ENCODE measurements around the gene PA2G4.
"Not testable (repeated sequence)": the region's sequence is repeated elsewhere in the genome, so short reads cannot be mapped to it uniquely, and the experiment has no call there.

The PA2G4 gene

DNA sequence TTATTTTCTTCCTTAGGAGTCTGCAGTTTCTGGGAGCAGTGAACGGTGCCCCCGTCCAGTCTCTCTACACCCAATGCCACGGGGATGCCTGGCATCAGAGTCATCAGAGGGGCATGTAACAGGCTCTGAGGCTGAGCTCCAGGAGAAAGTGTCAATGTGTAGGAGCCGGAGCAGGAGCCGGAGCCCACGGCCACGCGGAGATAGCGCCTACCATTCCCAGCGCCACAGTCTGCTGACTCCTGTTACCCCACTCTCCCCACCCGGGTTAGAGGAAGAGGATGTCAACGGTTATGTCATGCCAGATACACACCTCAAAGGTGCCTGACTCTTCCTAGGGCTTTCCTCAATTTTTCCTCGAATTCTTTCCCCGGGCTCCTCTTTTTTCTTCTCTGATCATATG, 3.3 kb upstream of the PA2G4 start:
- no peak for DNase-seq

DNA sequence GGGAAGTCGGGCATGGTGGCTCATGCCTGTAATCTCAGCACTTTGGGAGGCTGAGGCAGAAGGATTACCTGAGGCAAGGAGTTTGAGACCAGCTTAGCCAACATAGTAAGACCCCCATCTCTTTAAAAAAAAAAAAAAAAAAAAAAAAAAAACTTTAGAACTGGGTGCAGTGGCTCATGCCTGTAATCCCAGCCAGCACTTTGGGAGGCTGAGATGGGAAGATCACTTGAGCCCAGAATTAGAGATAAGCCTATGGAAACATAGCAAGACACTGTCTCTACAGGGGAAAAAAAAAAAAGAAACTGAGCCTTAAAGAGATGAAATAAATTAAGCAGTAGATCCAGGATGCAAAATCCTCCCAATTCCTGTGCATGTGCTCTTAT, 1.7 kb upstream of the PA2G4 start:
- DNase-seq, result no peak

- no peak for DNase-seq
Observed at GRCh38 chr12:56103066-56103711, 1.2 kb upstream of the PA2G4 start.

DNA sequence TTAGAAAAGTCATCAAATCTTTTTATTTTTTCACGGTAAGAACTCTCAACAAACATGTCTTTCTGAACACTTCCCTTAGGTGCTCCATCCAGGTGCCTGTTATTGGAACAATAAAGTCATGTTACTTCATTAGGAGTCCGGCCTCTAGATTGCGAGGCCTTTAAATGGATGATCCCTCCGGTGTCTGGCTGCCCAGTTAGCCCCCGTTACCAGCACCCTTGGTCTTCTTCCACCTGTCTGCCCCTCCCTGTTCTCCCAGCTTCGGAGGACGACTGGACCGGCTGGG, 593 bp upstream of the PA2G4 start:
- DNase-seq, result no peak

DNA sequence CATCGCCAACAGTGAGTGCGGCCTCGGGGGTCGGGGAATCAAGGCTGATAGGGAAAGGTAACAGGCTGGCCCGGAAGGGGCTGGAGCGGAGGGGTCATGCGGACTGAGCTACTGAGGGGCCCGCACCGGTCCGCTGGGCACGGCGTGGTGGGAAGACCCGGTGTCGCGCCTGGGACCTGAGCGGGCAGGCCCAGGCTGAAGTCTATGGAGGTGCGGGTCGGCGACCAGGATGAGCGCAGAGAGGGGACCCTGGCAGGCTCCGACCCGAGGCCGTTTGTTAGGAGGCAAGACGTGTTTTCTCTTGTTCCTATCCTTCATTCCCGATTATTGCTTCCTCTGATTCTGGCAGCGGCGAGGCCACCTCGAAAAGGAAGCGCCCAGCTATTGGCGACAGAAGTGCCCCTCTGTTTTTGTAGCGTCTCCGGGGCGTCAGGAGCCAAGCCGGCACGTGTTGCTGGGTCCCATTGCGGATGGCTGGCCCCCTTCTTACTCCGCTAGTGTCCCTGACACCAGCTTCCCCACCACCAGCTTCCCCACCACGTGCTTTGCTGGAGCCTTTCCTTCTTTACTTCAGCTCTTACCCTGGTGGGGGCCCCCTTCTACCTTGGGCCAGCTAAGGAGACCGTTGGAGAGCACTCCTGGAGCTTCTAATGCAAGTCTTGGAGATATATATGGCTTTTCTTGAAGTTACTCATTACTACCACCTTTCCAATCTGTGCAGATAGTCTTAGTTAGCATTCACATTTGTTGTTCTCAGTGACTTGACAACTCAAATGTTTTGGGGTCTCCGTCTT, 653 bp downstream of the PA2G4 start:
- peak in 1 of 2 donors; percentile 46 for DNase-seq

- no peak for DNase-seq
Observed at GRCh38 chr12:56105609-56105902, 1.2 kb downstream of the PA2G4 start.

GRCh38 chr12:56107242-56107641, 2.9 kb downstream of the PA2G4 start:
- DNase-seq, result no peak

DNA sequence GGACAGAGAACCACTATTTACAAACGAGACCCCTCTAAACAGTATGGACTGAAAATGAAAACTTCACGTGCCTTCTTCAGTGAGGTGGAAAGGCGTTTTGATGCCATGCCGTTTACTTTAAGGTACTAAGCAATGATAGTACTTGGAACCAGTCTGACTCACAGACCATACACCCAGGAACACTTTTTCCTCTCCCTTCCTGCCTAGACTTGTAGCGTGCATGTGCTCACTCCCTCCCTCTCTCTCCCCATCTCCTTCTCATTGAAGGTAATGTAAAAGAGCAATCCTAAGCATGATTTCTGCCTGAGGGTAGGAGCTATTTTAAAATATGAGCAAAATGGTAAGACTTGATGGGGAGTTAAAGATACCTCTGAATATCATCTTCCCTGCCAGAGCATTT, 6.2 kb downstream of the PA2G4 start:
- DNase-seq, result no peak

- DNase-seq, result no peak
Observed at GRCh38 chr12:56114084-56114483, 9.7 kb downstream of the PA2G4 start.

DNA sequence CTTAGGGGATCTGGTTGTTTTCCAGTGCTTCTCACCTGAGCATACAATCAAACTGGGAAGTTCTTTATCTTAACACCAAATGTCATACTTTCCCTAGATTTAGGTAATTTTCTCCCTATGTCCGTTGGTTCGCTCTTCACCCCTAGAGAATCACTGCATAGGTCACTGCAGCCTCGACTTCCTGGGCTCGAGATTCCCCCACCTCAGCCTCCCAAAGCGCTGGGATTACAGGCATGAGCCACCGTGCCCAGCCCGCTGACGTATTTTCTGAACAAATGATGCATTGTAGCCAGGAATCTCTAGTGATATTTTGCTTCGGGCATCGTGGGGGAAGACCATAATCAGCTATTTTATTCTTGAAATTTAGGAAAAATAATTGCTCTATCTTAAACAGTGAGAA, 11.0 kb downstream of the PA2G4 start:
- DNase-seq, result no peak

DNA sequence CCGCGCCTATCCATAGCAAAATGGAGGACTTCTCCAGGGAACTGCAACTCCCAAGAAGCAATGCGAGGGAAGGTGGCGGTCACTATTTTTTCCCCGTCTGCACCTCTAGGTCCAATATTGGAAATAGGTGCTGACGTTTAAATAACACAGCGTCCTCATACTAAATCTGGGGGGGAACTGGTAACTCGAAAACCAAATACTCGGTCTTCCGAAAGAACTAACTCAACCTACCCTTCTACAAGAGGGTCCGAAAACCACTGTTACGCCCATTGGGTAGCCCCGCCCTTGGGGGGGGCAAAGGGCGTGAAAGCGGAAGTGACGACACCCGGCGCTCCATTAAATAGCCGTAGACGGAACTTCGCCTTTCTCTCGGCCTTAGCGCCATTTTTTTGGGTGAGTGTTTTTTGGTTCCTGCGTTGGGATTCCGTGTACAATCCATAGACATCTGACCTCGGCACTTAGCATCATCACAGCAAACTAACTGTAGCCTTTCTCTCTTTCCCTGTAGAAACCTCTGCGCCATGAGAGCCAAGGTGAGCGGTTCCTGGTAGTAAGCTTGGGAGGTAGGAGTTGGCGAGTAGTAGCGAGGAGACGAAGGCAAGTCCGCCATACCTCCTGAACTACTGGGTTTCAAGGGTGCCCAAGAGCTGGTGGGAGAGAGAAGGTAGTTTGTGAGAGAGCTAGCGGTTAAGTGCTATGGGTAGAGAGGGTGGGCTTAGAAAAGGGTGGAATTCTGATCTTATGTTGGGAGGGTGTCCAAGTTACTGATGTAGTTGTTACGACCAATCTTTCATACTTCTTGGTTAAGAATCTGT, 12.1 kb downstream of the PA2G4 start, which contains the start of gene RPL41:
TSS of gene RPL41 (plus strand) at position 367 of the 815 bp plus-strand sequence.
- DNase-seq, result peak; percentile 97

DNA sequence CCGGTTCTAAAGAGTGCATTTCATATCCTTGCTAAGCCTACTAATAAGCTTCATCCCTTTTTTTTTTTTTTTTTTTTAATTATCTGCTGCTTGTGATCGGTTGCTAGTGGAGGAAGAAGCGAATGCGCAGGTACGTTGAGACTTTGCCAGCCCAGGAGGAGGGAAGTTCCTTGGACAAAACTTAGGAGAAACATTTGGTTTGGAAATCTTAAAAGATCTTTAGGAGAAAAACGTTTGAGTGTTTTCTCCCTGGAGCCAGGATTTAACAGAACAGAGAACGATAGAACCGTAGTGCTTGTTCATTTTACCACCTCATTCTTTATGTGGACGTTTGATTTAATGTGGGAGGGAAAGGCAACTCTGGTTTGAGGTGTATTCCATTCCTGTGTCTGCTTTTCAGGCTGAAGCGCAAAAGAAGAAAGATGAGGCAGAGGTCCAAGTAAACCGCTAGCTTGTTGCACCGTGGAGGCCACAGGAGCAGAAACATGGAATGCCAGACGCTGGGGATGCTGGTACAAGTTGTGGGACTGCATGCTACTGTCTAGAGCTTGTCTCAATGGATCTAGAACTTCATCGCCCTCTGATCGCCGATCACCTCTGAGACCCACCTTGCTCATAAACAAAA, 12.8 kb downstream of the PA2G4 start:
- not testable (repeated sequence) for DNase-seq

DNA sequence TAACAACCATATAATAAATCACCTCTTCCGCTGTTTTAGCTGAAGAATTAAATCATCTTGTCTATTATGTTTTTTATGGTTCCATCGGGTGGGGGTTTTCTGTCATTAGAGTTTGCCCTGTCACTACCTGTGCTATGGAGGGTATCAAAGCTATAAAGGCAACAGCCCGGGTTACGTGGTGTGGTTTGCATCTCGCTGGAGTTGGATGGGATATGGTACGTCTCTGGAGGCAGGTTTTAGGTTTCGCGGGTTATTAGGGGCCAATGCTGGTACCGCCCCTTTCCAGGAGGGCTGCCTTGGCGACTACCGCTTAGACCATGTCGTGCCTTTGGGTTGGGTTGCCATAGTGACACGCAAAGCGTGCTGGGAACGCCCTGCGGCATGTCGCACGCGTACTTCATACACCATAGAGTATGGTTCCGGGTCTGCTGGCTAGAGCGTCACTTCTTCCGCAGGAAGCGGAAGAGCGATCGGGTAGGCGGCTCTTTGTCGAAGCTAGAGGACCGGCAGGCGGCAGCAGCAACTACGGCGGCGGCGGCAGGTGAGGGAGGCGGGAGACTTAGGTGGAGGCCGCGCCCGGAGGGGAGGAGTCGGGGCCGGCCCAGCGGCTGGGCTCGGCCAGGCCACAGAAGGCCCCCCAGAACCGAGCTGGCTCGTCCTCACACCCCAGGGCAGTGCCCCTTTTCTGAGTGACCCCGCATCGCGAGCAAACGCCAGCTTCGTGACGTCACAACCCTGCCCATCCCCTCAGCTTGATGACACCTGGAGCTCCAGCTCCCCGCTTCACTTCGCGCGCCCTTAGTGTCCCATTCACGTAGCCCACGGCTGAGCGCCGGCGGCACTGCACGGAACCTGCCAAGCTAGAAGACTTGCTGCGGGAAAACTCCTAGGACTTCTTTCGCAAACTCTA, 13.7 kb downstream of the PA2G4 start, which contains the start of gene ZC3H10:
TSS of gene ZC3H10 (plus strand) at position 489 of the 910 bp plus-strand sequence. CDS start 2,297 bp downstream, outside the sequence.
- peak; percentile 99 to 100 for DNase-seq

- peak in 1 of 2 donors; percentile 57 for DNase-seq
Observed at GRCh38 chr12:56118688-56119357, 14.5 kb downstream of the PA2G4 start.

DNA sequence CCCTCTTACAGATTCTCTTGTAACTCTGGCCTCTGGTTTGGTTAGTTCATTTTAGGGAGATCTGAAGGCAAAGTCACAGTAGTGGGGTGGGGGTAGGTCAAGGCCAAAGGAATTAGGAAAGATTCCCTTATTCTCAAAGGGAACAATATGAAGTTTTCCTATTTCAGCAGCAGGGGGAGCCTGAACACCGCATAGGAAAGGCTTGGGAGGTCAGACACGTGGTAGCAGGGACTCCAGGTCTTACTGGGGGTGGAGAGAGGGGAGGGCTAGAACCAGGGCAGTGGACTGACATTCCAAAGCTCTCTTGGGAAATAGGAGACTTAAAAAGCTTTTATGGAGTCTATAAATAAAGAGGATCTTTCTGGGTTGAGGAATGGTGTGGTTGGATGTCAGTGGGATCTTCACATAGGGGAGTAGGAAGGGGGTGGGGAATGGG, 15.0 kb downstream of the PA2G4 start:
- peak; percentile 77 to 84 for DNase-seq

- no peak for DNase-seq
Observed at GRCh38 chr12:56120158-56120846, 15.9 kb downstream of the PA2G4 start.

DNA sequence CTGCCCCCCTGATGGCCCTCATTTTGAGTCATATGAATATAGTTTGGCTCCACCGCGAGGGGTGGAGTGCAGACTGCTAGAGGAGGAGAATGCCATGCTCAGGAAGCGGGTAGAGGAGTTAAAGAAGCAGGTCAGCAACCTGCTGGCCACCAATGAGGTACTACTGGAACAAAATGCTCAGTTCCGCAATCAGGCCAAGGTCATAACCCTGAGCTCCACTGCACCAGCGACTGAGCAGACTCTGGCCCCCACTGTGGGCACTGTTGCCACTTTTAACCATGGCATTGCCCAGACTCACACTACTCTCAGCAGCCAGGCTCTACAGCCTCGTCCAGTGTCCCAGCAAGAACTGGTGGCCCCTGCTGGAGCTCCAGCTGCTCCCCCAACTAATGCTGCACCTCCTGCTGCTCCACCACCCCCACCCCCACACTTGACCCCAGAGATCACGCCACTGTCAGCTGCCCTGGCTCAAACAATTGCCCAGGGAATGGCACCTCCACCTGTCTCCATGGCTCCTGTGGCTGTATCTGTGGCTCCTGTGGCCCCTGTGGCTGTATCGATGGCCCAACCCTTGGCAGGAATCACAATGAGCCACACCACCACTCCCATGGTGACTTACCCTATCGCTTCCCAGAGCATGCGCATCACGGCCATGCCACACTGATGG, 17.0 kb downstream of the PA2G4 start:
- no peak for DNase-seq

DNA sequence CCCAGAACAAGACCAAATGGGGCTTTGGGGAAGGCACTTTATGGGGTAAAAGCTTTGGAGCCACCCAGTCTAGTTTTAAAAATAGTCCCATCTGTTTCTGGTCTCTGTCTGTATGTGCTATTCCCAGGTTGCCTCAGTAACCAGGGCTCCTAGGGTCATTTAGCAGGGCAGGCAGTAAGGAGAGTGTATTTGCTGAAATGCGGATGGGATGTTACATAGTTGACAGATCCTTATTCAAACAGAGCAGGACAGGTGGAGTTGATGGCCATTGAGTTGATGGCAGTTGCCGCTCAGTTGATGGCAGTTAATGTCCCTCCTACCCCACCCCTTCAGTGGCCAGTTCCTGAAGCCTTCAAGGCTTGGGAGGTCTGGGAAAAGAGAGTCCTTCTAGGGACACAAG, 18.3 kb downstream of the PA2G4 start:
- DNase-seq, result no peak

- no peak for DNase-seq
Observed at GRCh38 chr12:56124133-56124532, 19.8 kb downstream of the PA2G4 start.

- peak; percentile 47 to 63 for DNase-seq
Observed at GRCh38 chr12:56126732-56127239, 22.4 kb downstream of the PA2G4 start.
